AG04450 (cell line): ENCODE data around the gene CDON. TPM values are rescaled to one million over a fixed set of nuclear protein-coding genes. Genes with fewer than 3 reads are reported as not detected.

Source experiments
- CTCF ChIA-PET: fragments of 300-600, 350-600 bp; formaldehyde crosslinking; extraction: SDS; loops from one replicate; lab custom pipeline; 2022; ENCODE audit warnings: antibody characterized with exemption, inconsistent platforms; lab: Charles Lee
- POLR2A ChIA-PET: fragments of 350-600 bp; formaldehyde crosslinking; extraction: SDS; loops from one replicate; lab custom pipeline; 2021; ENCODE audit warnings: antibody characterized with exemption, inconsistent platforms; lab: Yijun Ruan, JAX
- DNase-seq: peaks from one replicate; pipeline ENCODE4 v3.0.0-alpha.2; 2011; ENCODE audit warnings: low read depth, low spot score
- H3K27ac ChIP-seq: one replicate; pipeline ENCODE4 v1.5.1; 2012; ENCODE audit warnings: low read depth, low read length, control low read depth
- H3K27me3 ChIP-seq: one replicate; pipeline ENCODE4 v1.6.0; 2012; ENCODE audit warnings: low read length; ENCODE audit not compliant: control insufficient read depth, insufficient read depth
- H3K4me3 ChIP-seq: 2 replicates; pipeline ENCODE4 v1.5.1; 2011; ENCODE audit warnings: mild to moderate bottlenecking, low read depth, low read length, control low read depth
- H3K9me3 ChIP-seq: 2 replicates; pipeline ENCODE4 v1.5.1; 2012; ENCODE audit warnings: low read length; ENCODE audit not compliant: control insufficient read depth, insufficient read depth
- polyA plus RNA-seq: library from polyadenylated mRNA; depleted of rRNA; stranded (reverse); fragments of >200 nt; gene quantifications from 2 replicates; pipeline ENCODE4 v1.2.3, GENCODE V29; 2011
- TF ChIP-seq, protein P1 (sequence below): IDR thresholded peaks from 2 replicates; pipeline ENCODE4 v1.5.1; 2011; ENCODE audit warnings: low read depth, low read length, control low read depth, inconsistent platforms

Gene CDON
- polyA plus RNA-seq, 1 experiment: 4.0 TPM

DNA sequence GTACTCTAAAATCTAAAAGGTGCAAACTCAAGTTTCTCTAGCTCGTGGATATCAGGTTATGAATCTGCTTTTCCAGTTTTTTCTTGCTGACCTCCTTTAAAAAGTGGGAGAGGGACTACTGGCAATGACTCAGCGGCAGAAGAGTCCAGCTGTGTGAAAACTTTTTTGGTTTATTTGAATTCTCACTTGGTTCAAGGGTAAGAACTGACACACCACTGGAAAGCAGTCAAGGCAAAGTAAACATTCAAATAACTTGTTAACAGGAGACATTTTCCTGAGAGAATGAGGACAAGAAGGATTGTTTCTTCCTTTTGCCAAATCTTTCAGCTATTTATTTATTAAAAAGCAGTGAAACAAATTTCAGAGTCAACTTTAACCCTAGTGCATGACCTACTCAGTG is 36.1 kb downstream of the CDON start:
- POLR2A ChIA-PET: no interaction called here
- CTCF ChIA-PET: no interaction called here

DNA sequence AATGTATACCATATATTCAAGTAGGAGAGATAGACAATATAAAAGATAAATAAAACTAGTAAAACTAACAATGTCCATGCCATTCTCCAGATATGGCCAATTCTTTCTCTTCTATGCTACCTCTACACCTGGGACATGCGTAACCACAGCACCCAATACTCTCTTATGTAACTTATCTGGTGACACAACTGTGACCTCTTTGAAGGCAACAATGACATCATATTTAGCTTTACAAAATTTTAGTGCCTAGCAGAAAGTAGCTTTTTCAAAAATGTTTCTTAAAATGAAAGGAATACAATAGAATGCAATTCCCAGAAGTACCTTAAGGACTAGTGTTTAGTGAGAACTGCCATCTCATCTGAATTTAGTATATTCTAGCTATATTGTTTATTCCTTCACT is 36.8 kb downstream of the CDON start:
- peaks cover 11% of the 10 kb centered on the region for H3K27me3 ChIP-seq
- ChIA-PET POLR2A (no interaction called here), CTCF (no interaction called here)
- no peak for DNase-seq
- no peaks in the 10 kb centered on the region for H3K9me3 ChIP-seq
- no peak overlapping the region for H3K27ac ChIP-seq
- TF ChIP-seq, protein P1, sequence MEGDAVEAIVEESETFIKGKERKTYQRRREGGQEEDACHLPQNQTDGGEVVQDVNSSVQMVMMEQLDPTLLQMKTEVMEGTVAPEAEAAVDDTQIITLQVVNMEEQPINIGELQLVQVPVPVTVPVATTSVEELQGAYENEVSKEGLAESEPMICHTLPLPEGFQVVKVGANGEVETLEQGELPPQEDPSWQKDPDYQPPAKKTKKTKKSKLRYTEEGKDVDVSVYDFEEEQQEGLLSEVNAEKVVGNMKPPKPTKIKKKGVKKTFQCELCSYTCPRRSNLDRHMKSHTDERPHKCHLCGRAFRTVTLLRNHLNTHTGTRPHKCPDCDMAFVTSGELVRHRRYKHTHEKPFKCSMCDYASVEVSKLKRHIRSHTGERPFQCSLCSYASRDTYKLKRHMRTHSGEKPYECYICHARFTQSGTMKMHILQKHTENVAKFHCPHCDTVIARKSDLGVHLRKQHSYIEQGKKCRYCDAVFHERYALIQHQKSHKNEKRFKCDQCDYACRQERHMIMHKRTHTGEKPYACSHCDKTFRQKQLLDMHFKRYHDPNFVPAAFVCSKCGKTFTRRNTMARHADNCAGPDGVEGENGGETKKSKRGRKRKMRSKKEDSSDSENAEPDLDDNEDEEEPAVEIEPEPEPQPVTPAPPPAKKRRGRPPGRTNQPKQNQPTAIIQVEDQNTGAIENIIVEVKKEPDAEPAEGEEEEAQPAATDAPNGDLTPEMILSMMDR: no peak
- no peak overlapping the region for H3K4me3 ChIP-seq

More for the DNA sequence above, 36.1 kb downstream of the CDON start:
- Histone ChIP-seq H3K4me3 (no peak overlapping the region), H3K27me3 (peaks cover 12% of the 10 kb centered on the region), H3K27ac (no peak overlapping the region), H3K9me3 (no peaks in the 10 kb centered on the region)
- DNase-seq: no peak
- TF ChIP-seq, protein P1: no peak

DNA sequence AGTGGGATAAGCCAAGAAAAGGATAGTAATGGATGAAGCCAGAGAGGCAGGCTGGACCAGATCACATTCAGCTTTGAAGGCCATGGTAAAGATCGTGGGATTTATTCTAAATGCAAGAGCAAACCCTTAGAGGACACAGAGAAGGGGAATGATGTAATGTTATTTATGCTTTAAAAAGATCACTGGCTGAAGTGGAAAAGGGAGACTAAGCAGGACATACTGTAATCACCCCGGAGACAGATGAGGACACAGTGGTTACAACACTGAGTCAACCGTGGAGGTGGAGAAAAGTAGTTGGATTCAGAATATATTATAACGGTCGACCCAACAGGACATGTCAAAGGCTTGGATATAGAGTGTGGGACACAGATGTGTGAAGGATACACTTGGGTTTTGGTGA is 38.5 kb downstream of the CDON start:
- ChIA-PET POLR2A (no interaction called here), CTCF (no interaction called here)
- H3K27ac ChIP-seq: no peak overlapping the region
- TF ChIP-seq, protein P1: no peak
- H3K9me3 ChIP-seq: no peaks in the 10 kb centered on the region
- no peak for DNase-seq
- H3K27me3 ChIP-seq: peaks cover 4% of the 10 kb centered on the region
- no peak overlapping the region for H3K4me3 ChIP-seq

DNA sequence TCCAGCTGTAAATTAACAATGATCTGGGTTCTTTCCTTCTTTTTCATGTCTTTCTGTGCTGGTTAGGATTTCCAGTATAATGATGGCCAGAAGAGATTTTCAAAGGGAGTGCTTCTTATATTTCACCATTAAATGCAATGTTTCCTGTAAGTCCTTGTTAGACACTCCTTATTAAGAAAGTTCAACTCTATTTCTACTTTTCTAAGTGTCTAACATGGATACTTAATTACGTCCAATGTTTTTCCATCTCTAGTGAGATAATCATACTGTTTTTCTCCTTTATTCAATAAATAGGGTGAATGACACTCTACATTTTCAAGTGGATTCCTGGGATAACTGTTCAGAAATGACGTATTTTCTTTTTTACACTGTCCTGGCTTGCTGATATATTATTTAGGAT is 49.8 kb downstream of the CDON start:
- DNase-seq: no peak
- Histone ChIP-seq H3K9me3 (no peaks in the 10 kb centered on the region), H3K4me3 (no peak overlapping the region), H3K27ac (no peak overlapping the region), H3K27me3 (peaks cover 4% of the 10 kb centered on the region)
- ChIA-PET POLR2A (no interaction called here), CTCF (no interaction called here)
- TF ChIP-seq, protein P1: no peak

DNA sequence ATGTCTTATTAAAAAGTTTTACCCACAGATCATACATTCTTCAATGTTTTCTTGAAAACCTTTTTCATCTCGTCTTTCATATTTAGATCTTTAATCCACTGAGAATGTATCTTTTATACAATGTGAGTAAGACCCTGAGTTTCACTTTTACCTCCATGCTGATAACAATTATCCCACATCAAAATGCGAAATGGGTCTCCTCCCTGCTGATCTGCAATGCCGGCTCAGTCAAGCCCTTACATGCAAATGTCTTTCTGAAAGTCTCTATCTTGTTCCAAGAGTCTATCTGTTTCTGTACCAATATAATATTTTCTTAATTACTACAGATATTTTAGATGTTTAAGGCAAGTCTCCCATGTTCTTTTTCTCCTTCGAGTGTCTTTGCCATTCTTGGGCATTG is 50.9 kb downstream of the CDON start:
- H3K4me3 ChIP-seq: no peak overlapping the region
- H3K27ac ChIP-seq: no peak overlapping the region
- no peak for DNase-seq
- H3K27me3 ChIP-seq: peaks cover 4% of the 10 kb centered on the region
- POLR2A ChIA-PET: no interaction called here
- TF ChIP-seq, protein P1: no peak
- CTCF ChIA-PET: no interaction called here
- no peaks in the 10 kb centered on the region for H3K9me3 ChIP-seq
